HFF-Myc (cell line): ENCODE data around the gene KRTAP4-8.
"Not testable (repeated sequence)": the region's sequence is repeated elsewhere in the genome, so short reads cannot be mapped to it uniquely, and the experiment has no call there.

ENCODE experiments used
- DNase-seq: peaks from one replicate; pipeline ENCODE4 v3.0.0-alpha.2; 2011; ENCODE audit warnings: low read depth; ENCODE audit errors: extremely low read depth
- H3K4me3 ChIP-seq: replicated peaks from 2 replicates; pipeline ENCODE4 v1.5.1; 2011; ENCODE audit warnings: low read depth, mild to moderate bottlenecking, control low read depth, low read length
- TF ChIP-seq, protein P1 (sequence below): IDR thresholded peaks from 2 replicates; pipeline ENCODE4 v1.5.1; 2012; ENCODE audit warnings: mild to moderate bottlenecking, low read depth, low read length, control low read depth; ENCODE audit errors: missing control alignments

The KRTAP4-8 gene

GRCh38 chr17:41103896-41104295, 6.0 kb upstream of the KRTAP4-8 start:
- no peak overlapping the region for H3K4me3 ChIP-seq
- TF ChIP-seq, protein P1, sequence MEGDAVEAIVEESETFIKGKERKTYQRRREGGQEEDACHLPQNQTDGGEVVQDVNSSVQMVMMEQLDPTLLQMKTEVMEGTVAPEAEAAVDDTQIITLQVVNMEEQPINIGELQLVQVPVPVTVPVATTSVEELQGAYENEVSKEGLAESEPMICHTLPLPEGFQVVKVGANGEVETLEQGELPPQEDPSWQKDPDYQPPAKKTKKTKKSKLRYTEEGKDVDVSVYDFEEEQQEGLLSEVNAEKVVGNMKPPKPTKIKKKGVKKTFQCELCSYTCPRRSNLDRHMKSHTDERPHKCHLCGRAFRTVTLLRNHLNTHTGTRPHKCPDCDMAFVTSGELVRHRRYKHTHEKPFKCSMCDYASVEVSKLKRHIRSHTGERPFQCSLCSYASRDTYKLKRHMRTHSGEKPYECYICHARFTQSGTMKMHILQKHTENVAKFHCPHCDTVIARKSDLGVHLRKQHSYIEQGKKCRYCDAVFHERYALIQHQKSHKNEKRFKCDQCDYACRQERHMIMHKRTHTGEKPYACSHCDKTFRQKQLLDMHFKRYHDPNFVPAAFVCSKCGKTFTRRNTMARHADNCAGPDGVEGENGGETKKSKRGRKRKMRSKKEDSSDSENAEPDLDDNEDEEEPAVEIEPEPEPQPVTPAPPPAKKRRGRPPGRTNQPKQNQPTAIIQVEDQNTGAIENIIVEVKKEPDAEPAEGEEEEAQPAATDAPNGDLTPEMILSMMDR = no peak
- DNase-seq = no peak

GRCh38 chr17:41101586-41102259, 3.8 kb upstream of the KRTAP4-8 start, which contains the start of gene KRTAP4-16:
Gene KRTAP4-16, minus strand, starts transcription at chr17:41102209. Its CDS starts 0 bp downstream, at chr17:41102209.
- TF ChIP-seq, protein P1 = no peak
- no peak within 1 kb of the TSS for H3K4me3 ChIP-seq
- DNase-seq = no peak

DNA sequence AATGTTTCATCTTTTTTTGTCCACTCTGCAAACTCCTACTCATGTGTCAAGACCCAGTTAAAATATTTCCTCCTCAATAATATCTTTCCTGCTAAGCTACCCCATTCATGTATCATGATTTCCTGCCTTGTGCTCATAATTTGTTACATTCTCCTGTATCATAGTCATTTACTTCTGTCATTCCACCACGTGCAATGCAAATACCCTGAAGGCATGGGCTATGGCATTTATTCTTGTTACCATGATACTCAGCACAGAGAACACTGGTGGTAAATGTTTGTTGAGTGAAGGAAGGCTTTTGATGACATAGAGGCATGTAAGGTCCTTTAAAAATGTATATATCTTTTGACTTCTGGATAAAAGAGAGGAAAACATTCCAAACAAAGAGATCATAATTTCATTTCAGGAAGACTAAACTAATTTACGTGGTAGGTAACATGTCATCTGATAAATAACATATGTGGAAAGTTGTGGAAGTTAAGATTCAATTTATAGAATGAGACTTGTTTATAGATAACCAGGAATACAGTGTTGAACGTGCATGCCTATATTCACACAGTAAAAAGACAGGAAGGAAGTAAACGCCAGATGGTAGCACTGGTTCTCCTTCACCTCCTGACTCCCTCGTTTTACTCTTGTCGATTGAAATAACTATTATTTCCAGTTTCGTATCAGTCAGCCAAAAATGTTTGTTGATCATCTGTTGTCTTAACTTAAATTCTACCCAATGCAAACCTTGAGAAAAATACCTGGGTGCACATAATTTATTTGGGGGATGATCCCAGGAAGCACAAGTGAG, 1.9 kb upstream of the KRTAP4-8 start:
- peak; percentile 95 for DNase-seq
- not testable (repeated sequence) for H3K4me3 ChIP-seq

DNA sequence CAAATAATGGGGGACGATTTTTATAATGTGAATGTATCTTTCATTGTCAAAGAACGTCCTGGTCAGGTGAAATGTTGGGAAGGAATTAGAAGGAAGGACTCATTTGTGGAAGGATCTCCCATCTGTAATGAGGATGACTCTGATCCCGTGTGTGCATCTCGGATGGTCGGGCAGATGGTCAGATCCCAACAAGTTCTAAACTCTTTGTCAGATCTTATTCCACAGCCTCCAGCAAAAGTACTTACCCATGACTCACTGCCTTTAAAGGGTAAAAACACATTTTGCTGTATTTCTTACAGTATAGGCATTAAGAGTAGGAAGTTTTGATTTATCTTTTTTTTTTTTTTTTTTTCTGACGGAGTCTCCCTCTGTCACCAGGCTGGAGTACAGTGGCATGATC, 539 bp upstream of the KRTAP4-8 start:
- DNase-seq = peak; percentile 80
- no peak overlapping the region for H3K4me3 ChIP-seq
- TF ChIP-seq, protein P1 = no peak

GRCh38 chr17:41096055-41096454, 1.9 kb downstream of the KRTAP4-8 start:
- no peak for DNase-seq
- no peak overlapping the region for H3K4me3 ChIP-seq
- TF ChIP-seq, protein P1 = no peak

DNA sequence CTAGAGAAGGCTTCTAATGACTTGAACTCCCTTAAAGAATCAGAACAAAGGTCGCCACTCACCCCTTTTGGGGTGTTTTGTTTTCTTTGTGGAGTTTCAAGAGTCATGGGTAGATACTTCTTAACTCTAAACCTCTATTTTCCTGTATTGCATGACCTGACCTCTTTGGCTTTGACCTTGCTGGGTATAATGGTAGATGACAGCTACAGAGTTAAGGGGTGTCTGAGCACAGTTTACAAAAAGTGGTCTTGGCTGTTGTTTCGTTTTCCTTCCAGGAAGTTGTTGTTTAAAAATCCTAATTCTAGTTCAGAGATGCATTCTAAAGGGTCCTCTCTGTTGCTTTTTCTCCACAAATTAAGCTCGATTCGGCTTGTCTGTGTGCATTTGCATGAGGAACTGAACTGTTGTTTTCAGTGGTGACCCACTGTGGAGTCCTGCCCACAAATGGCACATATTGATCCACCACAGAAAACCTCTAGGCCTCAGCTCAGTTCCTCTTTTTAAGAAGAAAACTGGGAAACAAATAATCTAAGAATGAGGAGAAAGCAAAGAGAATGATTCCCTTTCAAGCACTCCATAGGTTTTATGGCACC, 9.1 kb downstream of the KRTAP4-8 start:
- not testable (repeated sequence) for H3K4me3 ChIP-seq, DNase-seq

GRCh38 chr17:41084100-41084856, 13.7 kb downstream of the KRTAP4-8 start, which contains the start of gene KRTAP4-7:
Gene KRTAP4-7, plus strand, starts transcription at chr17:41084150. Its CDS starts 57 bp downstream, at chr17:41084207.
- H3K4me3 ChIP-seq, DNase-seq: not testable (repeated sequence)

DNA sequence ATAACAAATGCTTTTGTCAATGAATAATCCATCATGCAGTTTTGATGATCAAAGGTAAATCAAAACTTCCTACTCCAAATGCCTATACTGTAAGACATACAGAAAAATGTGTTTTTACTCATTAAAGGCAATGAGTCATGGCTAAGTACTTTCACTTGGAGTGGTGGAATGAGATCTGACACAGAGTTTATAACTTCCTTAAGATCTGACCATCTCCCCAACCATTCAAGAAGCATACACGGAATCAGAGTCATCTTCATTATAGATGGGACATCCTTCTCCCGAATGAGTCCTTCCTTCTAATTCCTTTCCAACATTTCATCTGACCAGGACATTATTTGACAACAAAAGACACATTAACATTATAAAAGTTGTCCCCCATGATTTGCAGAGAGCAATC, 14.5 kb downstream of the KRTAP4-8 start:
- not testable (repeated sequence) for DNase-seq, H3K4me3 ChIP-seq
